Natural killer cell (primary cell): ENCODE results near the gene SLC17A9. TPM values are rescaled to one million over a fixed set of nuclear protein-coding genes. Genes with fewer than 3 reads are reported as not detected.

Source experiments
- ATAC-seq, 3 donors: fragments of 150-1000 bp in 2 of 3; fragments of 200-7000 bp in 1 of 3; cut with Tn5 transposase; 1 replicate in 1 of 3; 2 replicates in 2 of 3; pipeline ENCODE4 v1.10.0; 2021; ENCODE audit warnings: mild to moderate bottlenecking in 2 of 3, moderate library complexity in 2 of 3
- DNase-seq, 2 donors: peaks; one replicate each; pipeline versions ENCODE4 v3.0.0 to v3.0.0-alpha.2; 2013 to 2021; ENCODE audit warnings: mixed read lengths in 1 of 2
- H3K27ac ChIP-seq: one replicate; pipeline ENCODE4 v1.5.1; 2013; ENCODE audit warnings: mild to moderate bottlenecking, low read length
- H3K27me3 ChIP-seq: one replicate; pipeline ENCODE4 v1.6.1; 2013; ENCODE audit warnings: low read length; ENCODE audit not compliant: control insufficient read depth, insufficient read depth
- H3K36me3 ChIP-seq: one replicate; pipeline ENCODE4 v1.6.1; 2013; ENCODE audit warnings: low read length; ENCODE audit not compliant: control insufficient read depth, insufficient read depth
- H3K4me1 ChIP-seq: one replicate; pipeline ENCODE4 v1.6.1; 2013; ENCODE audit warnings: low read length; ENCODE audit not compliant: control insufficient read depth, insufficient read depth
- H3K4me3 ChIP-seq: one replicate; pipeline ENCODE4 v1.5.1; 2013; ENCODE audit warnings: low read length
- H3K9me3 ChIP-seq: one replicate; pipeline ENCODE4 v1.6.1; 2013; ENCODE audit warnings: low read length; ENCODE audit not compliant: control insufficient read depth, insufficient read depth
- H3K27ac Mint-ChIP-seq, 2 donors: one replicate each; pipeline ENCODE4 v1.8.0; 2022; ENCODE audit warnings: mild to moderate bottlenecking in 2 of 2, mixed read lengths in 2 of 2, moderate library complexity in 1 of 2
- H3K27me3 Mint-ChIP-seq, 2 donors: one replicate each; pipeline ENCODE4 v1.8.0; 2022; ENCODE audit warnings: low read depth in 2 of 2, mixed read lengths in 2 of 2
- H3K36me3 Mint-ChIP-seq: one replicate; pipeline ENCODE4 v1.8.0; 2022; ENCODE audit warnings: mixed read lengths
- H3K4me1 Mint-ChIP-seq, 2 donors: one replicate each; pipeline ENCODE4 v1.8.0; 2022; ENCODE audit warnings: mixed read lengths in 2 of 2
- H3K4me3 Mint-ChIP-seq: one replicate; pipeline ENCODE4 v1.8.0; 2022; ENCODE audit warnings: mild to moderate bottlenecking, moderate library complexity, mixed read lengths
- H3K9me3 Mint-ChIP-seq, 2 donors: one replicate each; pipeline ENCODE4 v1.8.0; 2022; ENCODE audit warnings: mixed read lengths in 2 of 2
- WGBS: methylation state at CpG from one replicate; pipeline ENCODE4 v1.1.7; 2013; ENCODE audit warnings: missing lambda C conversion rate; ENCODE audit not compliant: insufficient coverage; 5-methylcytosine and 5-hydroxymethylcytosine counted together
- intact Hi-C: fragments of 100-400 bp; cut with micrococcal nuclease; formaldehyde crosslinking; loops from one replicate; pipeline ENCODE4 v1.14.2; 2022
- total RNA-seq, 4 donors: library from RNA; stranded (reverse); fragments of 120-200 nt in 1 of 4; gene quantifications; one replicate each; pipeline versions ENCODE4 v1.2.3 to v1.2.4, GENCODE V29; 2013 to 2022
- TF ChIP-seq, protein P1 (sequence below): fragments of 200-600 bp; IDR thresholded peaks from one replicate; pipeline ENCODE4 v1.8.0; 2022; ENCODE audit warnings: antibody characterized with exemption

SLC17A9 gene
- total RNA-seq, 3 donors from 2014 or later (not counting 1 experiment from before 2014, with no cell fraction given) = 22.3 to 24.0 (median 23.8) TPM

DNA sequence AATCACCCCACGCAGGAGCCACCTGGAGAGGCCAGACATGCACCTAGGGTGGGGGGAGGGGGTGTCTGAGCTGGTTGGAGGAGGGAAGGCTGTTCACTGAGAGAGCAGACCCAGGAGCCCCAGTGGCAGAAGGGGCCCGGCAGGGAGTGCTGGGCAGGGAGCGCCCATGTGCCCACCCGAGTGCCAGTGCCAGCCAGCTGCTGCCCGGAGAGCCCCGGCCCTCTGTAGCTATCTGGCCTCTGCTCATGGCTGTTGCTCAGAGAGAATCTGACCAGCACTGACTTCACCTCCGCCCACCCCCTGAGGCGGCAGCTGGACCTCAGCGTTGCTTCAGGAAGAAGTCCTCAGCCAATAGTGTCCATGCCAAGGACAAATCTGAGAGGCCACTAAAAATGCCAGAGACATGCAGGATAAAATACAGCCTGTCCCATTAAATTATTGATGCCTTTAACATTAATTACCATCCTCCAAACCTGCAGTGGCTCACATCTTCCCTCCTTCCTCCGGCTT lies 22.8 kb downstream of the SLC17A9 start:
- H3K4me1 ChIP-seq = peaks cover 50% of the 10 kb centered on the region
- Mint-ChIP-seq H3K9me3 (no peaks in the 10 kb centered on the region), H3K27ac (no peak overlapping the region), H3K4me1 (peaks cover 21 to 42% of the 10 kb centered on the region in 2 donors), H3K36me3 (no peaks in the 10 kb centered on the region), H3K27me3 (peaks cover 42 to 57% of the 10 kb centered on the region in 2 donors), H3K4me3 (no peak overlapping the region)
- H3K27ac ChIP-seq = no peak overlapping the region
- H3K36me3 ChIP-seq = no peaks in the 10 kb centered on the region
- no peak overlapping the region for H3K4me3 ChIP-seq
- peaks cover 66% of the 10 kb centered on the region for H3K27me3 ChIP-seq
- WGBS = 83% methylated on average over 10 of the region's 10 CpGs
- TF ChIP-seq, protein P1, sequence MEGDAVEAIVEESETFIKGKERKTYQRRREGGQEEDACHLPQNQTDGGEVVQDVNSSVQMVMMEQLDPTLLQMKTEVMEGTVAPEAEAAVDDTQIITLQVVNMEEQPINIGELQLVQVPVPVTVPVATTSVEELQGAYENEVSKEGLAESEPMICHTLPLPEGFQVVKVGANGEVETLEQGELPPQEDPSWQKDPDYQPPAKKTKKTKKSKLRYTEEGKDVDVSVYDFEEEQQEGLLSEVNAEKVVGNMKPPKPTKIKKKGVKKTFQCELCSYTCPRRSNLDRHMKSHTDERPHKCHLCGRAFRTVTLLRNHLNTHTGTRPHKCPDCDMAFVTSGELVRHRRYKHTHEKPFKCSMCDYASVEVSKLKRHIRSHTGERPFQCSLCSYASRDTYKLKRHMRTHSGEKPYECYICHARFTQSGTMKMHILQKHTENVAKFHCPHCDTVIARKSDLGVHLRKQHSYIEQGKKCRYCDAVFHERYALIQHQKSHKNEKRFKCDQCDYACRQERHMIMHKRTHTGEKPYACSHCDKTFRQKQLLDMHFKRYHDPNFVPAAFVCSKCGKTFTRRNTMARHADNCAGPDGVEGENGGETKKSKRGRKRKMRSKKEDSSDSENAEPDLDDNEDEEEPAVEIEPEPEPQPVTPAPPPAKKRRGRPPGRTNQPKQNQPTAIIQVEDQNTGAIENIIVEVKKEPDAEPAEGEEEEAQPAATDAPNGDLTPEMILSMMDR = no peak
- ATAC-seq = no peak
- DNase-seq = no peak
- H3K9me3 ChIP-seq = no peaks in the 10 kb centered on the region
- intact Hi-C loops = no loop called here

DNA sequence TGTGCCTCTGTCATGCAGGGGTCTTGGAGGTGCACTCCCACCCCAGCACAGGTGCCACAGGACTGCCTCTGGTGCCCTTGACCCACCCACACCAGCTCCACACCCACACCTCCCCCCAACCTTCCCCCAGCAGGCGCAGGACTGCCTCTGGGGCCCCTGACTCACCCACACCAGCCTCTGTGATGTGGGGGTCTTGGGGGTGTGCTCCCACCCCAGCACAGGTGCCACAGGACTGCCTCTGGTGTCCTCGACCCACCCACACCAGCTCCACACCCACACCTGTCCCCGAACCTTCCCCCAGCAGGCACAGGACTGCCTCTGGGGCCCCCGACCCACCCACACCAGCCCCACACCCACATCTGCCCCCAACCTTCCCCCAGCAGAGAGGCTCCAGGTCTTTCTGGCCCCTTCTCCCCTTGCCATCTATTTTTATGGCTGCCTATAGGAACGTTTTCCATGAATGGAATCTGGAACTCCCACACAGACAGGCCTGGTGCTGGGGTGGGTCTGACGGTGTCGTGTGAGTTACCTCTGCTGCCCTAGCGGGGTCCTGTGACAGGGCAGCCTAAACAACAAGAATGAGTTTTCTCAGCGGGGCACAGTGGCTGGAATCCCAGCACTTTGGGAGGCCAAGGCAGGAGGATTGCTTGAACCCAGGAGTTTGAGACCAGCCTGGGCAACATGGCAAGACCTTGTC lies 23.5 kb downstream of the SLC17A9 start:
- peaks cover 22 to 44% of the 10 kb centered on the region in 2 donors for H3K4me1 Mint-ChIP-seq

GRCh38 chr20:62976886-62977285 lies 24.4 kb downstream of the SLC17A9 start:
- H3K27me3 ChIP-seq = peaks cover 73% of the 10 kb centered on the region
- no peak overlapping the region for H3K27ac ChIP-seq
- H3K4me3 ChIP-seq = no peak overlapping the region
- H3K4me1 Mint-ChIP-seq = peaks cover 28 to 47% of the 10 kb centered on the region in 2 donors
- DNase-seq (no peak), ATAC-seq (no peak)
- TF ChIP-seq, protein P1 = no peak
- H3K9me3 ChIP-seq = no peaks in the 10 kb centered on the region
- WGBS = 88% methylated on average over 16 of the region's 16 CpGs
- H3K9me3 Mint-ChIP-seq = no peaks in the 10 kb centered on the region
- intact Hi-C loops = no loop called here
- peaks cover 66% of the 10 kb centered on the region for H3K4me1 ChIP-seq
- H3K4me3 Mint-ChIP-seq = no peak overlapping the region
- peak overlapping the region in 1 of 2 donors; percentile 20 for H3K27ac Mint-ChIP-seq
- peaks cover 34 to 60% of the 10 kb centered on the region in 2 donors for H3K27me3 Mint-ChIP-seq
- no peaks in the 10 kb centered on the region for H3K36me3 ChIP-seq
- H3K36me3 Mint-ChIP-seq = no peaks in the 10 kb centered on the region

More for the DNA sequence above, 23.5 kb downstream of the SLC17A9 start:
- H3K27ac Mint-ChIP-seq = peak overlapping the region in 1 of 2 donors; percentile 20
- DNase-seq (no peak), ATAC-seq (no peak)
- peaks cover 56% of the 10 kb centered on the region for H3K4me1 ChIP-seq
- peaks cover 42 to 58% of the 10 kb centered on the region in 2 donors for H3K27me3 Mint-ChIP-seq
- peaks cover 71% of the 10 kb centered on the region for H3K27me3 ChIP-seq
- H3K9me3 Mint-ChIP-seq = no peaks in the 10 kb centered on the region
- H3K36me3 Mint-ChIP-seq = no peaks in the 10 kb centered on the region
- H3K4me3 ChIP-seq = no peak overlapping the region
- intact Hi-C loops = no loop called here
- no peak overlapping the region for H3K4me3 Mint-ChIP-seq
- H3K27ac ChIP-seq = no peak overlapping the region
- no peaks in the 10 kb centered on the region for H3K9me3 ChIP-seq
- H3K36me3 ChIP-seq = no peaks in the 10 kb centered on the region
- WGBS = 67% methylated on average over 8 of the region's 9 CpGs
- TF ChIP-seq, protein P1 = no peak
